NCI-H82 treated with DMSO at 0.1 percent for 48 hours (cell line): ENCODE measurements around the gene ZNF507.

Source experiments
- DNase-seq: peaks from one replicate; lab custom pipeline; 2025; ENCODE audit not compliant: unreplicated experiment; lab: John Stamatoyannopoulos, UW

Gene ZNF507

GRCh38 chr19:32339423-32339822 lies 6.0 kb upstream of the ZNF507 start:
- DNase-seq = no peak

- DNase-seq = no peak
These were observed 5.2 kb upstream of the ZNF507 start for GRCh38 chr19:32339988-32340874.

- no peak for DNase-seq
These were observed 2.7 kb upstream of the ZNF507 start for GRCh38 chr19:32342695-32343094.

- DNase-seq = no peak
These were observed 1.7 kb upstream of the ZNF507 start for GRCh38 chr19:32343550-32344262.

- DNase-seq = no peak
These were observed 1.5 kb downstream of the ZNF507 start for GRCh38 chr19:32346901-32347300.

- no peak for DNase-seq
These were observed 2.2 kb downstream of the ZNF507 start for GRCh38 chr19:32347573-32347972.

DNA sequence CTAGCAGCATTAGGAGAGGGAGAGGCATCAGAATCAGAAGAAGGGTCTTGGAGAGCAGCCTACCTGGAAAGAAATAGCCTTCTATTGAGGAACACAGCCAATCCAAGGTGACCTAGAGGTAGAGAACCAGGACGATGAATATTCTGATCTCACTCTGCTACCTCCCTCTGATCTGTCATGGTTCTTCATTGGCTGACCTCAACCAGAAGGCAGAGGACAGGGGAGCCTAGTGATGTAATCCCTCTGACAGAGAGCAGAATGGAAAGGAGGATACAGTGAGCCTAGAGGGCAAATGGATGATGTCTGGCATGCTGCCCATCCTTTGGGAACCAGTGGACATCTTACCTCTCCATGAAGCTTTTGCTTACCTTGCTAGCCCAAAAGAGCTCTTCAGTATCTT lies 3.6 kb downstream of the ZNF507 start:
- no peak for DNase-seq

DNA sequence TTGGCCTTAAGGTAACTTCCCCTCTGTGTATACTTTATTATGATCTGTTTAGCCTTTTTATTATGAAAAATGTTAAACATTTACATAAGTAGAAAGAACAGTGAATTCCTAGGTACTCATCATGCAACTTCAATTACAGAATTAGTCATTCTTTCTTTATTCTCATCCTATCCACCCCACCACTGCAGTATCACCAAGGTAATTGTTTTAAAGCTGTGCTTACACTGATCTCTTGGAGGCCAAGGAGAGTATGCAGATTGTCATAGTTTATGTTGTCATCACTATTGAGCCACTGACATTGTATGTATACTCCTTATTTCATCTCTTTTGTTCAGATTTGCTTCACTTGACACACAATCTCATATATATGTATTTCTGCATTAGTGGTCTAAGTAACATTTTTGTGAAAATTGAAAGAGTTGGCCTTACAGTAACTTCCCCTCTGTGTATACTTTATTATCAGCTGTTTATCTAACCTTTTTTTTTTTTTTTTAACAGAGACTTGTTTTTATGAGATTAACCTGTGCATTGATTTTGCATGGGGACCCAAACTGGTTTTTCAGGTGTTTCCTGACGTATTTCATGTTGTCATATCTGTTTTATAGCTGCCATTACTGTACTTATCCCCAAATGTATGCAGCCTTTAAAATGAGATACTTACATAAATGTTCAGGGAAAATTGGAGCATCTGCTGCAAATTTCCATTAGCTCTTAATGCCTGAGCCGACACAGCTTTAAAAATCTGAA lies 4.5 kb downstream of the ZNF507 start:
- no peak for DNase-seq

DNA sequence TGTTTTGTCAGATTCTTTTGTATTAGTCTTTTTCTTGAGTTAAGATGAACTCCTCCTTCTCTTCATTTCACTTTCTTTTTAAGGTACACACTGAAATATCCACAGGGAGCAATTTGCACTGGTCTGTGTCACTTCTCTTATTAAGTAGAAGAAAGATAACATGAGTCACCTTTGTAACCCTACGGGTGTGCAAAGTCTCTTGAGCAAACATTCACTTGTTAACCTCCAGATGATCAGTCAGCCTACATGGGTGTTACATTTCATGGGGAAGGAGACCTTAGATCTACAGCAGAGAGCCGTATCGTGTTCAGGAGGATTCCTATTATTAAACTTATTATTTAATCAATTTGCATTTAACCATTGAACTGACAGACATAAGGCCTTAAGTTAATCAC lies 5.1 kb downstream of the ZNF507 start:
- no peak for DNase-seq

DNA sequence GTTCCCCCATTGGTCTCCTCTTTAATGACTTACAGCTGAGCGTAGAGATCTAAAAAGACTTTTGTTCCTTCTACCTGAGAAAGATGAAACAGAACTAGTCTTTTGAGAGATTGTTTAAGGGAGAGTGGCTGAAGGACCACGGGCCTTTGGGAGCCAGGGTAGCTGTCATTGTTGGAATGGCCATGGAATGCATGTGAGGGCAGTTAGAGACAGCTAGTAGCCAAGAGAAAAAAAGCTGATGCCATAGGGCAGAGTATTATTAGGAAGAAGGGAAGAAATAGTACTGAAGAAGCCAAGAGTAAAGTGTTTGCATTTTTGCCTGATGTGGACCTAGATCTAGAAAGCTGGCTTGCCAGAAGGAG lies 5.6 kb downstream of the ZNF507 start:
- no peak for DNase-seq

- DNase-seq = no peak
These were observed 6.8 kb downstream of the ZNF507 start for GRCh38 chr19:32352241-32352630.

DNA sequence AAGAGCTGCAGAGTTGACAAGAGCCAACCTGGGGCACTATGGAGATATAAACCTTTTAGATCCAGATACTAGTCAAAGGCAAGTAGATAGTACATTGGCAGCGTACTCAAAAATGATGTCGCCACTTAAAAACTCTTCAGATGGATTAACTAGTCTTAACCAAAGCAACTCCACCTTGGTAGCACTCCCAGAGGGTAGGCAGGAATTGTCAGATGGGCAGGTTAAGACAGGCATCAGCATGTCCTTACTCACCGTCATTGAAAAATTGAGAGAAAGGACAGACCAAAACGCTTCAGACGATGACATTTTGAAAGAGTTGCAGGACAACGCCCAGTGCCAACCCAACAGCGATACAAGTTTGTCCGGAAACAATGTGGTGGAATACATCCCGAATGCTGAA lies 8.9 kb downstream of the ZNF507 start:
- DNase-seq = no peak

DNA sequence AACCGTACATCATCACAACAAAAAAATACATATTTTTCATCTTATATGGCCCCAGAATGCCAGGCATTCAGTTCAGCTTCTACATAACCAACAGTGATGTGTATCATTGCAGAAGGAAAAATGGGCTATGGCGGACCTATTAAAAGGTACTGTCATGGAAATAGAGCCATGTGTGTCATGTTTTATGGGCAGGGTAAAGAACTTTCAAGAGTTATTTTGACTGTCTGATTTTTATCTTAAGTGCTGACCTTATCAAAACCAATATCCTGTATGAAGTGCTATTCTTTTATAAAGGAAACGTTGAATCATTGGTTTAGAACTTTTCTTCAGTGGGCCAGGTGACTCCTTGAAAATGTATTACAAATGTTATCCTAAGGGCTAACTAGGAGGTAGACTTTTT lies 9.9 kb downstream of the ZNF507 start:
- DNase-seq = no peak

GRCh38 chr19:32357720-32358119 lies 12.3 kb downstream of the ZNF507 start:
- DNase-seq = no peak

GRCh38 chr19:32358321-32358720 lies 12.9 kb downstream of the ZNF507 start:
- DNase-seq = no peak

DNA sequence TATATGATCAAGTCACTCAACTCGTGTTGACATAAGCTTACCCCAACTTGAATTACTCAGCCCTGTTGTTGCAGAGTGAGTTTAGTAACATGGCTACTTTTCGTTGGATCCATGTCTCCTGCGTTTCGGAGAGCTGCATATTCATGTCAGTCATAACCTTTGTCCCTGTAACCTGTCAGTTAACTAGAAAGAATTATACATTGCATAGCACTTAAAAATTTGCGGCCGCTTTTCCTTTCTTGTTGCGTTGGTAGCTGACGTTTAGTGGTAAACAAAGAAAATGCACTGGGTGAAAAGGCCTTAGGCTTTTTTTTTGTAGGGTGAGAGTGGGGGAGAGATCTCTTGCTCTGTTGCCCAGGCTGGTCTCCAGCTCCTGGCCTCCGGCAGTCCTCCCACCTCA lies 14.2 kb downstream of the ZNF507 start:
- DNase-seq = no peak

GRCh38 chr19:32361574-32362317 lies 16.3 kb downstream of the ZNF507 start:
- DNase-seq = no peak

DNA sequence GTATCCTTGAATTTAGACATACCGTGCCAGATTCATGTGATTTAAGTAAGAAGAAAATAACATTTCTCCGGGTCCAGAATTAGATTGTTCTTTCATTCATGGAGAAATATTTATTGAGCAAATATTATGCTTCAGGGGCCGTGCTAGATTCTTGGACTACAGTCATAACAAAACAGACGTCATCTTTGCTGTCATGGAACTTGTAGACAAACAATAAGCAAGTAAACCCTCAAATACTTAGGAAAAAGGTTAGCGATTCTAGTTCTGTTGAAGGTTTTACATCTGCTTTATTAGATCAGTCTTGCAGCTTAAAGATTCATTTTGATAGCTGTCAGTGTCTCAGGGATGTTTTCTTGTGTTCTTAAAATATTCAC lies 16.9 kb downstream of the ZNF507 start:
- DNase-seq = no peak

GRCh38 chr19:32363175-32363574 lies 17.8 kb downstream of the ZNF507 start:
- no peak for DNase-seq

- DNase-seq = no peak
These were observed 18.2 kb downstream of the ZNF507 start for GRCh38 chr19:32363632-32364031.

- DNase-seq = no peak
These were observed 18.6 kb downstream of the ZNF507 start for GRCh38 chr19:32364040-32364439.
